ENCODE results near the gene GPC6.

DNA sequence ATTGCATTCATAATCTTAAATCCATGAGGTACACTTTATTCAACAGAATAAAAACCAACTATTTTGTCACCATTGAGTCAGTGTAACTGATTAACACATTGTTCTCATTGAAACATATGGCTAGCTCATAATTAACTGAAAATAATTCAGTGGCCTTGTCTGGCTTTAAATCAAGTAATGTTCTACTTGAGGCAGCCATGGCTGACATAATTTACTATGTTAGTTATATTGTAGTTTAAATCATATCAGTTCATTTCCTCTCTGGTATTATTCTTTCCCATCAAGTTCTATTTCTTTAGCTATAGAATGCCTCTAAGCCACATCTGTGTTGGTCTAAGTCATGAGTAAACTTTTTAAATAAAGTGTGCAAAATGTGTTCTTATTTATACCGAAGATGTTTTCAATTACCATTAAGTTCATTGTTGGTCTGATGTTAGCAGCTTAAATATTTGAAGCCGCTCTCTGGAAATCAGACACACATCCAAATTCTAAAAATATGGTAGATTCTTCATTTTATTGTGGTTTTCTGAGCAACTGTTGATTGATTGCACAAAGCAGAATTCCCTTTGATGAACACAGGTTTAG, 393.7 kb downstream of the GPC6 start:
- TF ChIP-seq, protein P1, sequence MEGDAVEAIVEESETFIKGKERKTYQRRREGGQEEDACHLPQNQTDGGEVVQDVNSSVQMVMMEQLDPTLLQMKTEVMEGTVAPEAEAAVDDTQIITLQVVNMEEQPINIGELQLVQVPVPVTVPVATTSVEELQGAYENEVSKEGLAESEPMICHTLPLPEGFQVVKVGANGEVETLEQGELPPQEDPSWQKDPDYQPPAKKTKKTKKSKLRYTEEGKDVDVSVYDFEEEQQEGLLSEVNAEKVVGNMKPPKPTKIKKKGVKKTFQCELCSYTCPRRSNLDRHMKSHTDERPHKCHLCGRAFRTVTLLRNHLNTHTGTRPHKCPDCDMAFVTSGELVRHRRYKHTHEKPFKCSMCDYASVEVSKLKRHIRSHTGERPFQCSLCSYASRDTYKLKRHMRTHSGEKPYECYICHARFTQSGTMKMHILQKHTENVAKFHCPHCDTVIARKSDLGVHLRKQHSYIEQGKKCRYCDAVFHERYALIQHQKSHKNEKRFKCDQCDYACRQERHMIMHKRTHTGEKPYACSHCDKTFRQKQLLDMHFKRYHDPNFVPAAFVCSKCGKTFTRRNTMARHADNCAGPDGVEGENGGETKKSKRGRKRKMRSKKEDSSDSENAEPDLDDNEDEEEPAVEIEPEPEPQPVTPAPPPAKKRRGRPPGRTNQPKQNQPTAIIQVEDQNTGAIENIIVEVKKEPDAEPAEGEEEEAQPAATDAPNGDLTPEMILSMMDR (IDR thresholded peaks at IDR 0.05): no peak
- no peak for TF ChIP-seq POLR2A (IDR thresholded peaks at IDR 0.05)
